HepG2 (cell line): ENCODE results near the gene CCDC178. TPM values are rescaled to one million over a fixed set of nuclear protein-coding genes. Genes with fewer than 3 reads are reported as not detected.

Experiments used
- ATAC-seq: fragments of 200-7000 bp; cut with Tn5 transposase; 3 replicates; pipeline ENCODE4 v1.9.1; 2020; ENCODE audit warnings: mild to moderate bottlenecking, moderate library complexity
- BruUV-seq: library from RNA; stranded (reverse); fragments of 400-500 nt; replicated peaks from 2 replicates; lab custom pipeline; 2021; lab: Mats Ljungman, UMichigan
- CTCF ChIA-PET: fragments of 300-600 bp; formaldehyde crosslinking; extraction: SDS; loops from one replicate; lab custom pipeline; 2021; ENCODE audit warnings: low total read pairs, inconsistent platforms, low intra/inter-chr PET ratio; lab: Yijun Ruan, JAX
- POLR2A ChIA-PET: fragments of 350-600 bp; sonication (Branson Sonifier 250); formaldehyde crosslinking; loops from one replicate; lab custom pipeline; 2020; ENCODE audit warnings: antibody characterized with exemption, inconsistent platforms; lab: Yijun Ruan, JAX
- DNase-seq: peaks from one replicate; pipeline ENCODE4 v3.0.0-alpha.2; 2015; ENCODE audit warnings: low spot score
- FAIRE-seq: peaks from 3 replicates; lab custom pipeline; 2011; peaks lifted over from hg19 to GRCh38; lab: Jason Lieb, UNC
- H2AFZ ChIP-seq: one replicate; pipeline ENCODE4 v1.6.1; 2011; ENCODE audit warnings: low read length, inconsistent platforms
- H3K27ac ChIP-seq: fragments of 300-600 bp; 3 replicates; pipeline ENCODE4 v1.8.0; 2011; ENCODE audit warnings: mixed run types, mild to moderate bottlenecking, mixed read lengths, low read length, inconsistent platforms; ENCODE audit not compliant: insufficient read depth; ENCODE audit errors: extremely low read length
- H3K27me3 ChIP-seq, 2 experiments: fragments of 200-600 bp in 1 of 2; 2 replicates in 1 of 2; 3 replicates in 1 of 2; pipeline versions ENCODE4 v1.6.0 to v1.8.0; 2011; ENCODE audit warnings: low read length in 2 of 2, mild to moderate bottlenecking in 2 of 2, moderate library complexity in 2 of 2, inconsistent platforms in 1 of 2; ENCODE audit not compliant: insufficient read depth in 2 of 2, control insufficient read depth in 1 of 2
- H3K36me3 ChIP-seq, 2 experiments: fragments of 200-600 bp in 1 of 2; replicated peaks in 1 of 2; 2 replicates in 1 of 2; 3 replicates in 1 of 2; pipeline versions ENCODE4 v1.5.1 to v1.8.0; 2011; ENCODE audit warnings: low read length in 2 of 2, inconsistent platforms in 1 of 2; ENCODE audit not compliant: insufficient read depth in 2 of 2, control insufficient read depth in 1 of 2
- H3K4me1 ChIP-seq: 2 replicates; pipeline ENCODE4 v1.5.1; 2012; ENCODE audit warnings: low read length, inconsistent platforms; ENCODE audit not compliant: insufficient read depth
- H3K4me2 ChIP-seq: 2 replicates; pipeline ENCODE4 v1.6.0; 2011; ENCODE audit warnings: low read depth, low read length, inconsistent platforms
- H3K4me3 ChIP-seq, 3 experiments: fragments of 200-600 bp in 1 of 3; sonication (generic), shearing (Covaris generic) in 1 of 3; replicated peaks in 1 of 3; 2 replicates each; pipeline ENCODE4 v1.5.1; 2011 to 2016; ENCODE audit warnings: low read length in 3 of 3, inconsistent platforms in 2 of 3, low read depth in 2 of 3, mild to moderate bottlenecking in 2 of 3, control low read depth in 1 of 3, mixed read lengths in 1 of 3; ENCODE audit not compliant: insufficient read depth in 1 of 3
- H3K79me2 ChIP-seq: one replicate; pipeline ENCODE4 v1.6.1; 2011; ENCODE audit warnings: low read length, inconsistent platforms; ENCODE audit not compliant: insufficient read depth
- H3K9ac ChIP-seq: 2 replicates; pipeline ENCODE4 v1.6.0; 2011; ENCODE audit warnings: mild to moderate bottlenecking, low read depth, low read length, inconsistent platforms; ENCODE audit not compliant: insufficient read depth
- H3K9me3 ChIP-seq: 2 replicates; pipeline ENCODE4 v1.5.1; 2012; ENCODE audit warnings: mild to moderate bottlenecking, low read length
- H4K20me1 ChIP-seq: 2 replicates; pipeline ENCODE4 v1.6.0; 2011; ENCODE audit warnings: inconsistent platforms, mild to moderate bottlenecking, low read length, moderate library complexity; ENCODE audit not compliant: insufficient read depth
- ARNT2 ChIP-seq: sonication (generic); formaldehyde crosslinking; IDR thresholded peaks from 2 replicates; pipeline ENCODE4 v1.8.0; 2022; ENCODE audit warnings: mild to moderate bottlenecking, low read depth, missing genetic modification reagents, moderate library complexity
- CEBPG ChIP-seq: IDR thresholded peaks from 2 replicates; pipeline ENCODE4 v1.6.1; 2016
- HDAC6 ChIP-seq: fragments of 200-600 bp; sonication (generic); IDR thresholded peaks from 2 replicates; pipeline ENCODE4 v1.7.0; 2017; ENCODE audit warnings: mild to moderate bottlenecking, antibody characterized with exemption, low read length, low read depth
- MYC ChIP-seq: sonication (generic); formaldehyde crosslinking; IDR thresholded peaks from 2 replicates; pipeline ENCODE4 v1.9.0; 2021; ENCODE audit warnings: missing genetic modification reagents, borderline replicate concordance
- RFXAP ChIP-seq: sonication (generic); formaldehyde crosslinking; IDR thresholded peaks from 2 replicates; pipeline ENCODE4 v1.4.0; 2020; ENCODE audit warnings: missing genetic modification reagents, borderline replicate concordance
- ZBTB10 ChIP-seq: sonication (generic); formaldehyde crosslinking; IDR thresholded peaks from 2 replicates; pipeline ENCODE4 v1.4.0; 2020; ENCODE audit warnings: missing genetic modification reagents, borderline replicate concordance
- ZNF3 ChIP-seq: IDR thresholded peaks from 2 replicates; pipeline ENCODE4 v1.7.0; 2017; ENCODE audit warnings: inconsistent platforms
- ZNF530 ChIP-seq: sonication (generic); formaldehyde crosslinking; IDR thresholded peaks from 2 replicates; pipeline ENCODE4 v1.5.0; 2020; ENCODE audit warnings: low read depth, mild to moderate bottlenecking, missing genetic modification reagents
- ZNF549 ChIP-seq: sonication (generic); formaldehyde crosslinking; IDR thresholded peaks from 2 replicates; pipeline ENCODE4 v1.5.0; 2020; ENCODE audit warnings: missing genetic modification reagents
- ZNF615 ChIP-seq: sonication (generic); formaldehyde crosslinking; IDR thresholded peaks from 2 replicates; pipeline ENCODE4 v1.5.0; 2020; ENCODE audit warnings: mild to moderate bottlenecking, missing genetic modification reagents, borderline replicate concordance
- ZNF850 ChIP-seq: sonication (generic); formaldehyde crosslinking; conservative IDR thresholded peaks from 2 replicates; pipeline ENCODE4 v1.9.0; 2021; ENCODE audit warnings: mild to moderate bottlenecking, missing genetic modification reagents
- WGBS: methylation state at CpG from one replicate; pipeline ENCODE4 v1.1.6; 2017; ENCODE audit warnings: low lambda C conversion rate; 5-methylcytosine and 5-hydroxymethylcytosine counted together
- in situ Hi-C: cut with HindIII; loops from 2 replicates; pipeline ENCODE4 v1.10.0; 2017; ENCODE audit warnings: low pct_unique_long_range_greater_than_20kb; ENCODE audit not compliant: extremely low pct_ligation_motif_present
- intact Hi-C: fragments of 100-400 bp; cut with micrococcal nuclease; formaldehyde crosslinking; loops from one replicate; pipeline ENCODE4 v1.10.0; 2022; ENCODE audit not compliant: unreplicated experiment
- polyA plus RNA-seq, 8 experiments: library from polyadenylated mRNA; depleted of rRNA in 3 of 8; stranded (reverse) in 7 of 8; unstranded in 1 of 8; fragments of >200 nt; fragmentation: Illumina TruSeq in 4 of 8; extraction: Trizol in 4 of 8; gene quantifications; 2 replicates each; pipeline versions ENCODE4 v1.2.1 to v1.2.3, GENCODE V29; 2011 to 2016; ENCODE audit warnings: low read depth in 4 of 8, missing spikeins in 1 of 8, mixed read lengths in 1 of 8; ENCODE audit not compliant: insufficient read depth in 1 of 8
- total RNA-seq, 5 experiments: library from RNA; depleted of rRNA; stranded (reverse); fragments of >200 nt; fragmentation: Illumina TruSeq; extraction: Trizol; gene quantifications; 2 replicates each; pipeline ENCODE4 v1.2.3, GENCODE V29; 2016; ENCODE audit warnings: low read depth in 1 of 5
- TF ChIP-seq, protein P1 (sequence below): sonication (generic); formaldehyde crosslinking; IDR thresholded peaks from 2 replicates; pipeline ENCODE4 v1.5.0; 2020; ENCODE audit warnings: mild to moderate bottlenecking, missing genetic modification reagents, borderline replicate concordance
- TF ChIP-seq, protein P2 (sequence below): sonication (generic); formaldehyde crosslinking; conservative IDR thresholded peaks from 2 replicates; pipeline ENCODE4 v1.4.0; 2020; ENCODE audit warnings: missing genetic modification reagents
- TF ChIP-seq, protein P3 (sequence below): sonication (generic); formaldehyde crosslinking; IDR thresholded peaks from 2 replicates; pipeline ENCODE4 v1.4.0; 2020; ENCODE audit warnings: mild to moderate bottlenecking, missing genetic modification reagents
- TF ChIP-seq, protein P4 (sequence below): IDR thresholded peaks from 2 replicates; pipeline ENCODE4 v1.6.1; 2016; ENCODE audit warnings: low read depth, borderline replicate concordance

The CCDC178 gene
- total and polyA plus RNA-seq, 2 of the 13 experiments (the other 11 are each of a cell fraction or from before 2014, with no cell fraction given) = not detected

GRCh38 chr18:33181016-33181415 is 259.5 kb downstream of the CCDC178 start:
- H3K79me2 ChIP-seq = no peaks in the 10 kb centered on the region
- intact Hi-C loops (no loop called here), in situ Hi-C loops (no loop called here)
- no peaks in the 10 kb centered on the region for H3K4me1 ChIP-seq
- ChIA-PET CTCF (no interaction called here), POLR2A (no interaction called here)
- no peaks in the 10 kb centered on the region for H3K36me3 ChIP-seq
- H3K9ac ChIP-seq = no peak overlapping the region
- DNase-seq (no peak), FAIRE-seq (no peak), ATAC-seq (no peak)
- no peak overlapping the region for H3K4me2 ChIP-seq
- no peaks in the 10 kb centered on the region for H3K9me3 ChIP-seq
- TF ChIP-seq ZNF3 (CRISPR knock-in tag) = no peak
- no peak for TF ChIP-seq ZNF850 (CRISPR knock-in tag)
- TF ChIP-seq RFXAP (CRISPR knock-in tag) = no peak
- TF ChIP-seq, protein P1, sequence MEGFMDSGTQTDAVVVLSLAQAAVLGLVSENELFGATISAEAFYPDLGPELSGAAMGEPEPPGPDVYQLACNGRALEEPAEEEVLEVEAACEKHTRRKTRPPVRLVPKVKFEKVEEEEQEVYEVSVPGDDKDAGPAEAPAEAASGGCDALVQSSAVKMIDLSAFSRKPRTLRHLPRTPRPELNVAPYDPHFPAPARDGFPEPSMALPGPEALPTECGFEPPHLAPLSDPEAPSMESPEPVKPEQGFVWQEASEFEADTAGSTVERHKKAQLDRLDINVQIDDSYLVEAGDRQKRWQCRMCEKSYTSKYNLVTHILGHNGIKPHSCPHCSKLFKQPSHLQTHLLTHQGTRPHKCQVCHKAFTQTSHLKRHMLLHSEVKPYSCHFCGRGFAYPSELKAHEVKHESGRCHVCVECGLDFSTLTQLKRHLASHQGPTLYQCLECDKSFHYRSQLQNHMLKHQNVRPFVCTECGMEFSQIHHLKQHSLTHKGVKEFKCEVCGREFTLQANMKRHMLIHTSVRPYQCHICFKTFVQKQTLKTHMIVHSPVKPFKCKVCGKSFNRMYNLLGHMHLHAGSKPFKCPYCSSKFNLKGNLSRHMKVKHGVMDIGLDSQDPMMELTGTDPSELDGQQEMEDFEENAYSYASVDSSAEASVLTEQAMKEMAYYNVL (CRISPR knock-in tag) = no peak
- no peak for TF ChIP-seq ZNF615 (CRISPR knock-in tag)
- TF ChIP-seq, protein P2, sequence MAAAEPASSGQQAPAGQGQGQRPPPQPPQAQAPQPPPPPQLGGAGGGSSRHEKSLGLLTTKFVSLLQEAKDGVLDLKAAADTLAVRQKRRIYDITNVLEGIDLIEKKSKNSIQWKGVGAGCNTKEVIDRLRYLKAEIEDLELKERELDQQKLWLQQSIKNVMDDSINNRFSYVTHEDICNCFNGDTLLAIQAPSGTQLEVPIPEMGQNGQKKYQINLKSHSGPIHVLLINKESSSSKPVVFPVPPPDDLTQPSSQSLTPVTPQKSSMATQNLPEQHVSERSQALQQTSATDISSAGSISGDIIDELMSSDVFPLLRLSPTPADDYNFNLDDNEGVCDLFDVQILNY (CRISPR knock-in tag) = no peak
- TF ChIP-seq MYC = no peak
- TF ChIP-seq HDAC6 = no peak
- TF ChIP-seq, protein P3, sequence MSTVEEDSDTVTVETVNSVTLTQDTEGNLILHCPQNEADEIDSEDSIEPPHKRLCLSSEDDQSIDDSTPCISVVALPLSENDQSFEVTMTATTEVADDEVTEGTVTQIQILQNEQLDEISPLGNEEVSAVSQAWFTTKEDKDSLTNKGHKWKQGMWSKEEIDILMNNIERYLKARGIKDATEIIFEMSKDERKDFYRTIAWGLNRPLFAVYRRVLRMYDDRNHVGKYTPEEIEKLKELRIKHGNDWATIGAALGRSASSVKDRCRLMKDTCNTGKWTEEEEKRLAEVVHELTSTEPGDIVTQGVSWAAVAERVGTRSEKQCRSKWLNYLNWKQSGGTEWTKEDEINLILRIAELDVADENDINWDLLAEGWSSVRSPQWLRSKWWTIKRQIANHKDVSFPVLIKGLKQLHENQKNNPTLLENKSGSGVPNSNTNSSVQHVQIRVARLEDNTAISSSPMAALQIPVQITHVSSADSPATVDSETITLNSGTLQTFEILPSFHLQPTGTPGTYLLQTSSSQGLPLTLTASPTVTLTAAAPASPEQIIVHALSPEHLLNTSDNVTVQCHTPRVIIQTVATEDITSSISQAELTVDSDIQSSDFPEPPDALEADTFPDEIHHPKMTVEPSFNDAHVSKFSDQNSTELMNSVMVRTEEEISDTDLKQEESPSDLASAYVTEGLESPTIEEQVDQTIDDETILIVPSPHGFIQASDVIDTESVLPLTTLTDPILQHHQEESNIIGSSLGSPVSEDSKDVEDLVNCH (CRISPR knock-in tag) = no peak
- no peak for TF ChIP-seq ARNT2
- TF ChIP-seq ZBTB10 (CRISPR knock-in tag) = no peak
- no peak for TF ChIP-seq ZNF530 (CRISPR knock-in tag)
- TF ChIP-seq ZNF549 (CRISPR knock-in tag) = no peak
- TF ChIP-seq, protein P4, sequence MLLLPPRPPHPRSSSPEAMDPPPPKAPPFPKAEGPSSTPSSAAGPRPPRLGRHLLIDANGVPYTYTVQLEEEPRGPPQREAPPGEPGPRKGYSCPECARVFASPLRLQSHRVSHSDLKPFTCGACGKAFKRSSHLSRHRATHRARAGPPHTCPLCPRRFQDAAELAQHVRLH (CRISPR knock-in tag) = no peak
- no peak for TF ChIP-seq CEBPG (CRISPR knock-in tag)
- H4K20me1 ChIP-seq = no peaks in the 10 kb centered on the region
- H3K27me3 ChIP-seq = no peaks in the 10 kb centered on the region; a peak in 1 of 5 replicates
- no TSS peak for BruUV-seq
- no peak overlapping the region for H3K27ac ChIP-seq
- no peak overlapping the region for H2AFZ ChIP-seq
- WGBS = 4% methylated on average over 2 of the region's 2 CpGs
- no peak overlapping the region for H3K4me3 ChIP-seq
